SU-DHL-6 (cell line): ENCODE measurements around the gene ADAM10.

Source experiments
- H2AFZ ChIP-seq: fragments of 200-600 bp; sonication (generic); 2 replicates; pipeline ENCODE4 v1.6.1; 2014; ENCODE audit warnings: low read depth, mild to moderate bottlenecking, moderate library complexity, mixed read lengths, antibody characterized with exemption, low read length; ENCODE audit not compliant: severe bottlenecking
- H3F3A ChIP-seq: fragments of 200-600 bp; shearing (Covaris generic); 2 replicates; pipeline ENCODE4 v1.6.0; 2016; ENCODE audit warnings: antibody characterized with exemption, mild to moderate bottlenecking; ENCODE audit not compliant: insufficient read depth
- H3K27ac ChIP-seq: fragments of 200-600 bp; sonication (generic); 2 replicates; pipeline ENCODE4 v1.5.1; 2016; ENCODE audit warnings: low read depth, mild to moderate bottlenecking, low read length, moderate library complexity, mixed read lengths
- H3K27me3 ChIP-seq: fragments of 200-600 bp; sonication (generic), shearing (Covaris generic); 2 replicates; pipeline ENCODE4 v1.6.0; 2014; ENCODE audit warnings: mild to moderate bottlenecking, low read length
- H3K36me3 ChIP-seq: fragments of 200-600 bp; sonication (generic); 2 replicates; pipeline ENCODE4 v1.6.1; 2014; ENCODE audit warnings: mild to moderate bottlenecking, low read length, mixed read lengths
- H3K4me2 ChIP-seq: fragments of 300-600, 200-600 bp; shearing (Covaris generic), sonication (generic); 2 replicates; pipeline ENCODE4 v1.6.0; 2014; ENCODE audit warnings: low read length, low read depth, mild to moderate bottlenecking; ENCODE audit not compliant: poor library complexity, severe bottlenecking
- H3K4me3 ChIP-seq: fragments of 200-600 bp; sonication (generic); 2 replicates; pipeline ENCODE4 v1.5.1; 2014; ENCODE audit warnings: antibody characterized with exemption, low read length, mild to moderate bottlenecking, mixed read lengths; ENCODE audit not compliant: insufficient read depth, poor library complexity, severe bottlenecking
- H3K79me2 ChIP-seq: fragments of 200-600 bp; sonication (generic); 2 replicates; pipeline ENCODE4 v1.6.1; 2014; ENCODE audit warnings: mild to moderate bottlenecking, low read length, moderate library complexity; ENCODE audit not compliant: insufficient read depth
- H3K9ac ChIP-seq: fragments of 200-600 bp; sonication (generic); 2 replicates; pipeline ENCODE4 v1.7.0; 2014; ENCODE audit warnings: mild to moderate bottlenecking, low read length
- H3K9me2 ChIP-seq: fragments of 200-600 bp; sonication (generic); replicated peaks from 2 replicates; pipeline ENCODE4 v1.6.1; 2014; ENCODE audit warnings: low read length; ENCODE audit not compliant: insufficient read depth
- H3K9me3 ChIP-seq: fragments of 200-600 bp; sonication (generic); 2 replicates; pipeline ENCODE4 v1.6.1; 2014; ENCODE audit warnings: low read length, mixed read lengths; ENCODE audit not compliant: insufficient read depth
- H4K20me1 ChIP-seq: fragments of 200-600 bp; sonication (generic); 2 replicates; pipeline ENCODE4 v1.6.1; 2014; ENCODE audit warnings: low read depth, mild to moderate bottlenecking, antibody characterized with exemption, low read length, moderate library complexity, mixed read lengths
- CTCF ChIP-seq: fragments of 200-600 bp; sonication (generic); IDR thresholded peaks from one replicate; pipeline ENCODE4 v1.5.1; 2017; ENCODE audit warnings: antibody characterized with exemption, mild to moderate bottlenecking, low read length, moderate library complexity; ENCODE audit not compliant: insufficient read depth, poor library complexity, severe bottlenecking
- EZH2phosphoT487 ChIP-seq: fragments of 200-600 bp; sonication (generic), shearing (Covaris generic); conservative IDR thresholded peaks from 2 replicates; pipeline ENCODE4 v1.6.1; 2018; ENCODE audit warnings: mild to moderate bottlenecking, antibody characterized with exemption, low read length, moderate library complexity, mixed read lengths

Gene ADAM10

GRCh38 chr15:58724466-58724865, 25.0 kb downstream of the ADAM10 start:
- Histone ChIP-seq H3K9me3 (no peaks in the 10 kb centered on the region), H3K27ac (no peak overlapping the region), H3K4me3 (no peak overlapping the region), H3K27me3 (no peaks in the 10 kb centered on the region), H2AFZ (no peak overlapping the region), H4K20me1 (0 out of 2 replicates have a peak, but pooled peaks cover 4% of the 10 kb centered on the region), H3K79me2 (peaks cover 84% of the 10 kb centered on the region), H3K9ac (no peak overlapping the region), H3K4me2 (no peak overlapping the region), H3K9me2 (no peaks in the 10 kb centered on the region), H3K36me3 (no peaks in the 10 kb centered on the region), H3F3A (no peaks in the 10 kb centered on the region)
- TF ChIP-seq EZH2phosphoT487 (no peak), CTCF (no peak)

- H3K4me2 ChIP-seq = no peak overlapping the region
- H3K4me3 ChIP-seq = no peak overlapping the region
- H3F3A ChIP-seq = 0 out of 2 replicates have a peak, but pooled peaks cover 5% of the 10 kb centered on the region
- H3K27me3 ChIP-seq = no peaks in the 10 kb centered on the region
- H3K27ac ChIP-seq = no peak overlapping the region
- no peaks in the 10 kb centered on the region for H3K9me2 ChIP-seq
- peaks cover 19% of the 10 kb centered on the region for H3K79me2 ChIP-seq
- H3K36me3 ChIP-seq = peaks cover 4% of the 10 kb centered on the region; the same call in 1 of the 2 replicates
- TF ChIP-seq EZH2phosphoT487 (no peak), CTCF (no peak)
- no peaks in the 10 kb centered on the region for H3K9me3 ChIP-seq
- H3K9ac ChIP-seq = no peak overlapping the region
- no peak overlapping the region for H2AFZ ChIP-seq
- H4K20me1 ChIP-seq = 0 out of 2 replicates have a peak, but pooled peaks cover 4% of the 10 kb centered on the region
These were observed 32.1 kb downstream of the ADAM10 start for GRCh38 chr15:58717357-58717756.

GRCh38 chr15:58716027-58716426, 33.5 kb downstream of the ADAM10 start:
- Histone ChIP-seq H3K9me2 (no peaks in the 10 kb centered on the region), H3K4me3 (no peak overlapping the region), H3K4me2 (no peak overlapping the region), H4K20me1 (0 out of 2 replicates have a peak, but pooled peaks cover 8% of the 10 kb centered on the region), H3K36me3 (peaks cover 4% of the 10 kb centered on the region; the same call in 1 of the 2 replicates), H3K9ac (no peak overlapping the region), H3F3A (0 out of 2 replicates have a peak, but pooled peaks cover 5% of the 10 kb centered on the region), H3K27ac (no peak overlapping the region), H2AFZ (no peak overlapping the region), H3K79me2 (peaks cover 11% of the 10 kb centered on the region), H3K27me3 (no peaks in the 10 kb centered on the region), H3K9me3 (no peaks in the 10 kb centered on the region)
- TF ChIP-seq CTCF (no peak), EZH2phosphoT487 (no peak)
